IMR-90 (cell line): Measurements from ENCODE around the gene MRPL38. TPM values are rescaled to one million over a fixed set of nuclear protein-coding genes. Genes with fewer than 3 reads are reported as not detected.
A peak's percentile ranks its signal among the peaks of the same experiment; 100 is the strongest.

Source experiments
- ATAC-seq: fragments of 200-7000 bp; cut with Tn5 transposase; 2 replicates; pipeline ENCODE4 v1.9.1; 2020; ENCODE audit warnings: low read depth, mild to moderate bottlenecking, moderate library complexity
- BruUV-seq: library from RNA; stranded (reverse); fragments of 400-500 nt; replicated peaks from 2 replicates; lab custom pipeline; 2021; lab: Mats Ljungman, UMichigan
- CTCF ChIA-PET: fragments of 300-600 bp; formaldehyde crosslinking; extraction: SDS; loops from one replicate; lab custom pipeline; 2021; ENCODE audit warnings: antibody characterized with exemption; lab: Yijun Ruan, JAX
- POLR2A ChIA-PET: fragments of 300-600 bp; sonication (Branson Sonifier 250); formaldehyde crosslinking; loops from one replicate; lab custom pipeline; 2022; ENCODE audit warnings: antibody characterized with exemption; ENCODE audit not compliant: unreplicated experiment; lab: Charles Lee
- DNase-seq: peaks from one replicate; pipeline ENCODE4 v3.0.0; 2013
- H2AFZ ChIP-seq: replicated peaks from 2 replicates; pipeline ENCODE3; 2013; ENCODE audit warnings: low read length, mild to moderate bottlenecking; ENCODE audit not compliant: poor library complexity
- H2AK5ac ChIP-seq: 2 replicates; pipeline ENCODE4 v1.6.1; 2013; ENCODE audit warnings: low read depth, low read length, inconsistent platforms
- H2AK9ac ChIP-seq: replicated peaks from 2 replicates; pipeline ENCODE3; 2013; ENCODE audit warnings: mild to moderate bottlenecking, low read depth, low read length, moderate library complexity; ENCODE audit not compliant: poor library complexity
- H2BK120ac ChIP-seq: 2 replicates; pipeline ENCODE4 v1.6.1; 2013; ENCODE audit warnings: low read depth, low read length, inconsistent platforms
- H2BK15ac ChIP-seq: 3 replicates; pipeline ENCODE4 v1.6.1; 2013; ENCODE audit warnings: low read depth, low read length, inconsistent platforms
- H2BK20ac ChIP-seq: 2 replicates; pipeline ENCODE4 v1.6.1; 2013; ENCODE audit warnings: low read depth, mild to moderate bottlenecking, inconsistent platforms, low read length, moderate library complexity
- H2BK5ac ChIP-seq: 2 replicates; pipeline ENCODE4 v1.6.1; 2013; ENCODE audit warnings: mild to moderate bottlenecking, low read depth, low read length, inconsistent platforms; ENCODE audit not compliant: poor library complexity, severe bottlenecking
- H3K14ac ChIP-seq: replicated peaks from 2 replicates; pipeline ENCODE4 v1.6.1; 2013; ENCODE audit warnings: low read depth, low read length, inconsistent platforms
- H3K18ac ChIP-seq: 2 replicates; pipeline ENCODE4 v1.6.1; 2013; ENCODE audit warnings: low read depth, low read length, control low read depth
- H3K23ac ChIP-seq: 2 replicates; pipeline ENCODE4 v1.6.1; 2013; ENCODE audit warnings: low read depth, low read length, inconsistent platforms
- H3K27ac ChIP-seq: 2 replicates; pipeline ENCODE4 v1.5.1; 2013; ENCODE audit warnings: mild to moderate bottlenecking, control low read depth, low read length; ENCODE audit not compliant: insufficient read depth
- H3K27me3 ChIP-seq: 2 replicates; pipeline ENCODE4 v1.6.1; 2013; ENCODE audit warnings: low read length; ENCODE audit not compliant: control insufficient read depth, insufficient read depth
- H3K36me3 ChIP-seq: 2 replicates; pipeline ENCODE4 v1.6.1; 2013; ENCODE audit warnings: low read length, mixed read lengths; ENCODE audit not compliant: control insufficient read depth, insufficient read depth
- H3K4ac ChIP-seq: 2 replicates; pipeline ENCODE4 v1.6.1; 2013; ENCODE audit warnings: low read depth, low read length, inconsistent platforms
- H3K4me1 ChIP-seq: 2 replicates; pipeline ENCODE4 v1.6.1; 2013; ENCODE audit warnings: low read length, mixed read lengths; ENCODE audit not compliant: control insufficient read depth, insufficient read depth
- H3K4me2 ChIP-seq: 2 replicates; pipeline ENCODE4 v1.6.1; 2013; ENCODE audit warnings: low read depth, mild to moderate bottlenecking, control low read depth, low read length, moderate library complexity
- H3K4me3 ChIP-seq: 2 replicates; pipeline ENCODE4 v1.5.1; 2013; ENCODE audit warnings: low read depth, mild to moderate bottlenecking, control low read depth, low read length, moderate library complexity; ENCODE audit not compliant: insufficient read depth
- H3K56ac ChIP-seq: 2 replicates; pipeline ENCODE4 v1.6.1; 2013; ENCODE audit warnings: low read length, inconsistent platforms; ENCODE audit not compliant: insufficient read depth; ENCODE audit errors: extremely low read depth
- H3K79me1 ChIP-seq, 2 experiments: 2 replicates each; pipeline ENCODE4 v1.6.1; 2013; ENCODE audit warnings: low read length in 2 of 2, inconsistent platforms in 1 of 2, low read depth in 1 of 2
- H3K9ac ChIP-seq: 2 replicates; pipeline ENCODE4 v1.6.1; 2013; ENCODE audit warnings: low read depth, low read length, control low read depth
- H3K9me1 ChIP-seq: 2 replicates; pipeline ENCODE4 v1.6.1; 2013; ENCODE audit warnings: low read length, inconsistent platforms; ENCODE audit not compliant: insufficient read depth
- H3K9me3 ChIP-seq: 2 replicates; pipeline ENCODE4 v1.6.1; 2013; ENCODE audit warnings: low read length; ENCODE audit not compliant: control insufficient read depth, insufficient read depth
- H4K20me1 ChIP-seq: 2 replicates; pipeline ENCODE4 v1.6.1; 2013; ENCODE audit warnings: low read length, inconsistent platforms; ENCODE audit not compliant: insufficient read depth
- H4K5ac ChIP-seq: 2 replicates; pipeline ENCODE4 v1.6.1; 2013; ENCODE audit warnings: mild to moderate bottlenecking, low read depth, low read length, control low read depth
- H4K8ac ChIP-seq, 2 experiments: 2 replicates each; pipeline ENCODE4 v1.6.1; 2013; ENCODE audit warnings: low read depth in 2 of 2, low read length in 2 of 2, control low read depth in 1 of 2, inconsistent platforms in 1 of 2
- H4K91ac ChIP-seq: 2 replicates; pipeline ENCODE4 v1.6.1; 2013; ENCODE audit warnings: low read depth, low read length, inconsistent platforms; ENCODE audit not compliant: insufficient read depth
- BHLHE40 ChIP-seq: fragments of 150-350 bp; IDR thresholded peaks from 2 replicates; pipeline ENCODE4 v1.6.1; 2016; ENCODE audit warnings: mild to moderate bottlenecking, low read depth, low read length
- CEBPB ChIP-seq: IDR thresholded peaks from 2 replicates; pipeline ENCODE4 v1.6.1; 2012; ENCODE audit warnings: low read depth, low read length, improper control_type of control experiment
- CHD1 ChIP-seq: IDR thresholded peaks from 2 replicates; pipeline ENCODE4 v1.6.1; 2012; ENCODE audit warnings: low read depth, low read length, improper control_type of control experiment
- CTCF ChIP-seq: conservative IDR thresholded peaks from 2 replicates; pipeline ENCODE4 v1.5.1; 2012; ENCODE audit warnings: mild to moderate bottlenecking, low read depth, low read length, improper control_type of control experiment
- ELK1 ChIP-seq: fragments of 150-350 bp; IDR thresholded peaks from 2 replicates; pipeline ENCODE4 v1.6.1; 2016; ENCODE audit warnings: low read depth, mild to moderate bottlenecking, low read length, moderate library complexity, borderline replicate concordance
- FOS ChIP-seq: fragments of 150-350 bp; IDR thresholded peaks from 2 replicates; pipeline ENCODE4 v1.6.1; 2016; ENCODE audit warnings: low read depth, low read length
- MAFK ChIP-seq: IDR thresholded peaks from 2 replicates; pipeline ENCODE4 v1.6.1; 2012; ENCODE audit warnings: low read depth, low read length, improper control_type of control experiment
- MAZ ChIP-seq: IDR thresholded peaks from 2 replicates; pipeline ENCODE4 v1.6.1; 2012; ENCODE audit warnings: low read depth, mild to moderate bottlenecking, low read length, improper control_type of control experiment, moderate library complexity, borderline replicate concordance
- MXI1 ChIP-seq: IDR thresholded peaks from 2 replicates; pipeline ENCODE4 v1.6.1; 2012; ENCODE audit warnings: low read depth, mild to moderate bottlenecking, low read length, moderate library complexity, borderline replicate concordance
- NFE2L2 ChIP-seq: fragments of 150-350 bp; IDR thresholded peaks from 2 replicates; pipeline ENCODE4 v1.6.1; 2016; ENCODE audit warnings: low read depth, mild to moderate bottlenecking, low read length
- POLR2A ChIP-seq: IDR thresholded peaks from 2 replicates; pipeline ENCODE4 v1.6.1; 2012; ENCODE audit warnings: mild to moderate bottlenecking, low read depth, low read length
- RAD21 ChIP-seq: IDR thresholded peaks from 2 replicates; pipeline ENCODE4 v1.6.1; 2012; ENCODE audit warnings: low read length, improper control_type of control experiment
- RCOR1 ChIP-seq: IDR thresholded peaks from 2 replicates; pipeline ENCODE4 v1.6.1; 2012; ENCODE audit warnings: mild to moderate bottlenecking, low read length, improper control_type of control experiment; ENCODE audit not compliant: insufficient replicate concordance
- RFX5 ChIP-seq: IDR thresholded peaks from 2 replicates; pipeline ENCODE4 v1.8.0; 2012; ENCODE audit warnings: low read depth, mild to moderate bottlenecking, low read length, moderate library complexity
- SMC3 ChIP-seq: fragments of 150-350 bp; IDR thresholded peaks from 2 replicates; pipeline ENCODE4 v1.6.1; 2016; ENCODE audit warnings: low read depth, mild to moderate bottlenecking, antibody characterized with exemption, low read length, moderate library complexity
- USF2 ChIP-seq: fragments of 150-350 bp; IDR thresholded peaks from 2 replicates; pipeline ENCODE4 v1.6.1; 2017; ENCODE audit warnings: mild to moderate bottlenecking, antibody characterized with exemption, low read length, low read depth
- WGBS, 2 experiments: methylation state at CpG; one replicate each; pipeline versions ENCODE4 v1.1.5 to v1.1.7; 2013; ENCODE audit warnings: missing lambda C conversion rate in 2 of 2; ENCODE audit not compliant: insufficient read length in 1 of 2; ENCODE audit errors: extremely low coverage in 2 of 2; 5-methylcytosine and 5-hydroxymethylcytosine counted together
- dilution Hi-C: fragments of 300-500 bp; cut with HindIII; formaldehyde crosslinking; loops from one replicate; pipeline ENCODE4 v1.14.3; 2018; ENCODE audit warnings: low sequenced_read_pairs; ENCODE audit not compliant: unreplicated experiment
- in situ Hi-C: fragments of 300-500 bp; cut with MboI; formaldehyde crosslinking; loops from 3 replicates; pipeline ENCODE4 v1.14.3; 2019; ENCODE audit warnings: low sequenced_read_pairs, inconsistent platforms, mixed read lengths
- intact Hi-C: fragments of 100-400 bp; cut with micrococcal nuclease; formaldehyde crosslinking; loops from 2 replicates; pipeline ENCODE4 v1.10.0; 2022
- polyA plus RNA-seq, 3 experiments: library from polyadenylated mRNA; depleted of rRNA; stranded (reverse); fragments of >200 nt; gene quantifications; 2 replicates each; pipeline ENCODE4 v1.2.3, GENCODE V29; 2012; ENCODE audit warnings: low replicate concordance in 1 of 3
- total RNA-seq: library from RNA; depleted of rRNA; stranded (reverse); fragments of >200 nt; gene quantifications from 2 replicates; pipeline ENCODE4 v1.2.3, GENCODE V29; 2012

MRPL38 gene
- total and polyA plus RNA-seq, 2 of the 4 experiments (the other 2 are of a cell fraction): 13.3 to 42.5 TPM

- intact Hi-C loops (no loop called here), dilution Hi-C loops (no loop called here), in situ Hi-C loops (no loop called here)
- no peak overlapping the region for H3K4ac ChIP-seq
- peaks cover 3% of the 10 kb centered on the region; the same call in 1 of the 2 replicates for H3K4me1 ChIP-seq
- H4K5ac ChIP-seq: no peak overlapping the region
- H3K4me2 ChIP-seq: no peak overlapping the region
- no peaks in the 10 kb centered on the region for H3K9me3 ChIP-seq
- CTCF ChIA-PET: no interaction called here
- H3K9me1 ChIP-seq: peaks cover 5% of the 10 kb centered on the region; the same call in 1 of the 2 replicates
- POLR2A ChIA-PET: no interaction called here
- ATAC-seq (no peak), DNase-seq (no peak)
- no peaks in the 10 kb centered on the region for H3K27me3 ChIP-seq
- no peak overlapping the region for H4K91ac ChIP-seq
- H2BK20ac ChIP-seq: no peak overlapping the region
- peaks cover 5 to 9% of the 10 kb centered on the region in 2 experiments; a peak in 2 of 4 replicates for H3K79me1 ChIP-seq
- peaks cover 2% of the 10 kb centered on the region; the same call in 1 of the 2 replicates for H3K36me3 ChIP-seq
- no peak overlapping the region for H2BK120ac ChIP-seq
- no peak overlapping the region for H3K27ac ChIP-seq
- H3K18ac ChIP-seq: no peak overlapping the region
- WGBS, 2 experiments: 87% methylated on average over 10 of the region's 13 CpGs; no CpG with 5 or more reads in 1 of the 2 experiments
- TF ChIP-seq NFE2L2 (no peak), ELK1 (no peak), MAZ (no peak), RAD21 (no peak), CTCF (no peak), SMC3 (no peak), RCOR1 (no peak), USF2 (no peak), FOS (no peak), CHD1 (no peak), MAFK (no peak), BHLHE40 (no peak), RFX5 (no peak), CEBPB (no peak), POLR2A (no peak), MXI1 (no peak)
- H3K23ac ChIP-seq: no peak overlapping the region
- H4K8ac ChIP-seq: no peak overlapping the region
- no peak overlapping the region for H3K14ac ChIP-seq
- no peak overlapping the region for H2BK15ac ChIP-seq
- BruUV-seq: no TSS peak
- no peaks in the 10 kb centered on the region for H4K20me1 ChIP-seq
- H2AK5ac ChIP-seq: no peak overlapping the region
- no peak overlapping the region for H2AFZ ChIP-seq
- H2BK5ac ChIP-seq: no peak overlapping the region
- H3K9ac ChIP-seq: no peak overlapping the region
- no peak overlapping the region for H3K56ac ChIP-seq
- H3K4me3 ChIP-seq: no peak overlapping the region
- H2AK9ac ChIP-seq: peak overlapping the region; percentile 15
Observed at GRCh38 chr17:75937652-75938051, 33.0 kb upstream of the MRPL38 start.
